Smooth muscle cell (in vitro differentiated cells): Measurements from ENCODE around the gene DLX1. TPM values are rescaled to one million over a fixed set of nuclear protein-coding genes. Genes with fewer than 3 reads are reported as not detected.

Source experiments
- DNase-seq: peaks from one replicate; lab custom pipeline; 2025; ENCODE audit not compliant: unreplicated experiment; lab: John Stamatoyannopoulos, UW
- H2AFZ ChIP-seq: fragments of 200-600 bp; sonication (generic); 2 replicates; pipeline ENCODE4 v1.6.0; 2016; ENCODE audit warnings: antibody characterized with exemption, low read depth, mild to moderate bottlenecking
- H3F3A ChIP-seq: fragments of 200-600 bp; sonication (generic); 2 replicates; pipeline ENCODE4 v1.6.0; 2017; ENCODE audit warnings: antibody characterized with exemption, low read depth
- H3K27ac ChIP-seq: fragments of 200-600 bp; sonication (generic); 2 replicates; pipeline ENCODE4 v1.5.1; 2016; ENCODE audit warnings: low read depth, mild to moderate bottlenecking
- H3K27me3 ChIP-seq: fragments of 200-600 bp; sonication (generic); 2 replicates; pipeline ENCODE4 v1.6.1; 2016; ENCODE audit warnings: low read depth, mild to moderate bottlenecking
- H3K36me3 ChIP-seq: fragments of 200-600 bp; sonication (generic); 2 replicates; pipeline ENCODE4 v1.5.1; 2016; ENCODE audit warnings: low read depth
- H3K4me1 ChIP-seq: fragments of 200-600 bp; sonication (generic); 2 replicates; pipeline ENCODE4 v1.5.1; 2016; ENCODE audit warnings: low read depth
- H3K4me2 ChIP-seq: fragments of 200-600 bp; sonication (generic); 2 replicates; pipeline ENCODE4 v1.6.0; 2016; ENCODE audit warnings: mild to moderate bottlenecking
- H3K4me3 ChIP-seq: fragments of 200-600 bp; sonication (generic); 2 replicates; pipeline ENCODE4 v1.5.1; 2016; ENCODE audit warnings: mild to moderate bottlenecking
- H3K79me2 ChIP-seq: fragments of 200-600 bp; sonication (generic); 2 replicates; pipeline ENCODE4 v1.6.0; 2016; ENCODE audit warnings: low read depth, mild to moderate bottlenecking
- H3K9ac ChIP-seq: fragments of 200-600 bp; sonication (generic); 2 replicates; pipeline ENCODE4 v1.6.0; 2016; ENCODE audit warnings: low read depth
- H3K9me3 ChIP-seq: fragments of 200-600 bp; sonication (generic); replicated peaks from 2 replicates; pipeline ENCODE4 v1.5.1; 2016; ENCODE audit warnings: low read depth
- H4K20me1 ChIP-seq: fragments of 200-600 bp; sonication (generic); 2 replicates; pipeline ENCODE4 v1.6.0; 2016; ENCODE audit warnings: low read depth
- CTCF ChIP-seq: fragments of 200-600 bp; sonication (generic); IDR thresholded peaks from 2 replicates; pipeline ENCODE4 v1.5.1; 2017; ENCODE audit warnings: borderline replicate concordance, mild to moderate bottlenecking, antibody characterized with exemption; ENCODE audit not compliant: insufficient read depth, poor library complexity, severe bottlenecking
- WGBS: methylation state at CpG from one replicate; pipeline ENCODE4 v1.1.7; 2016; ENCODE audit warnings: low lambda C conversion rate; 5-methylcytosine and 5-hydroxymethylcytosine counted together
- polyA plus RNA-seq: library from polyadenylated mRNA; unstranded; fragments of >200 nt; fragmentation: Nextera tagmentation; extraction: Ambion mirVana; gene quantifications from 2 replicates; pipeline ENCODE4 v1.2.1, GENCODE V29; 2016
- total RNA-seq: library from RNA; depleted of rRNA; stranded (reverse); fragments of >200 nt; gene quantifications from 2 replicates; pipeline ENCODE4 v1.2.3, GENCODE V29; 2014

DLX1 gene
- total and polyA plus RNA-seq, 2 experiments from 2014 or later = 3.3 to 3.5 TPM

- H3K4me3 ChIP-seq = peak overlapping the region; percentile 68
- DNase-seq = no peak
- no peak overlapping the region for H2AFZ ChIP-seq
- peak overlapping the region; percentile 89 for H3K27ac ChIP-seq
- peaks cover 5% of the 10 kb centered on the region for H3K79me2 ChIP-seq
- peaks cover 65% of the 10 kb centered on the region for H3K4me1 ChIP-seq
- WGBS = 4% methylated on average over 13 of the region's 13 CpGs
- no peaks in the 10 kb centered on the region for H3K9me3 ChIP-seq
- H3K36me3 ChIP-seq = no peaks in the 10 kb centered on the region
- H4K20me1 ChIP-seq = peaks cover 8% of the 10 kb centered on the region
- peak overlapping the region; percentile 97 for H3K4me2 ChIP-seq
- peaks cover 60% of the 10 kb centered on the region for H3K27me3 ChIP-seq
- TF ChIP-seq CTCF = no peak
- H3K9ac ChIP-seq = peak overlapping the region; percentile 70
- H3F3A ChIP-seq = peaks cover 17% of the 10 kb centered on the region
These were observed 14.3 kb downstream of the DLX1 start for GRCh38 chr2:172099472-172100079.

- peaks cover 62% of the 10 kb centered on the region for H3K4me1 ChIP-seq
- peaks cover 8% of the 10 kb centered on the region for H4K20me1 ChIP-seq
- H3K4me3 ChIP-seq = peak overlapping the region; percentile 68
- H2AFZ ChIP-seq = peak overlapping the region; percentile 33
- peaks cover 60% of the 10 kb centered on the region for H3K27me3 ChIP-seq
- peak overlapping the region; percentile 70 for H3K9ac ChIP-seq
- H3K79me2 ChIP-seq = peaks cover 5% of the 10 kb centered on the region
- H3F3A ChIP-seq = peaks cover 17% of the 10 kb centered on the region
- H3K4me2 ChIP-seq = peak overlapping the region; percentile 97
- 4% methylated on average over 56 of the region's 72 CpGs for WGBS
- peak overlapping the region; percentile 89 for H3K27ac ChIP-seq
- H3K36me3 ChIP-seq = no peaks in the 10 kb centered on the region
- TF ChIP-seq CTCF = no peak
- no peaks in the 10 kb centered on the region for H3K9me3 ChIP-seq
- no peak for DNase-seq
These were observed 15.0 kb downstream of the DLX1 start for GRCh38 chr2:172100080-172100934.

GRCh38 chr2:172100935-172101820 lies 15.9 kb downstream of the DLX1 start:
- Histone ChIP-seq H3K27me3 (peaks cover 66% of the 10 kb centered on the region), H3K36me3 (no peaks in the 10 kb centered on the region), H3K4me2 (peak overlapping the region; percentile 97), H3K4me1 (peaks cover 56% of the 10 kb centered on the region), H3K9me3 (no peaks in the 10 kb centered on the region), H4K20me1 (peaks cover 8% of the 10 kb centered on the region), H3K27ac (peak overlapping the region; percentile 45), H3K4me3 (peak overlapping the region; percentile 68), H2AFZ (no peak overlapping the region), H3F3A (peaks cover 17% of the 10 kb centered on the region), H3K9ac (peak overlapping the region; percentile 2), H3K79me2 (peaks cover 5% of the 10 kb centered on the region)
- 5% methylated on average over 54 of the region's 54 CpGs for WGBS
- TF ChIP-seq CTCF = no peak
- DNase-seq = no peak
